Colonic mucosa (tissue), 4 donors: ENCODE measurements around the gene C16orf90. TPM values are rescaled to one million over a fixed set of nuclear protein-coding genes. Genes with fewer than 3 reads are reported as not detected.

Experiments
- DNase-seq: peaks from one replicate; pipeline ENCODE4 v3.0.0-alpha.2; 2020
- H3K27ac ChIP-seq: fragments of 200-600 bp; one replicate; pipeline ENCODE4 v1.8.0; 2021
- H3K27me3 ChIP-seq: fragments of 200-600 bp; one replicate; pipeline ENCODE4 v1.8.0; 2021
- H3K36me3 ChIP-seq: fragments of 200-600 bp; one replicate; pipeline ENCODE4 v1.8.0; 2021
- H3K4me1 ChIP-seq: fragments of 200-600 bp; one replicate; pipeline ENCODE4 v1.8.0; 2021; ENCODE audit warnings: mild to moderate bottlenecking
- H3K4me3 ChIP-seq: fragments of 200-600 bp; one replicate; pipeline ENCODE4 v1.8.0; 2021
- H3K9ac ChIP-seq, 2 donors: one replicate each; pipeline ENCODE4 v1.7.0; 2013; ENCODE audit warnings: control low read depth in 2 of 2, low read depth in 2 of 2, low read length in 2 of 2
- H3K9me3 ChIP-seq: fragments of 200-600 bp; one replicate; pipeline ENCODE4 v1.8.0; 2021
- CTCF ChIP-seq: fragments of 200-600 bp; IDR thresholded peaks from one replicate; pipeline ENCODE4 v1.8.0; 2022; ENCODE audit warnings: antibody characterized with exemption, mild to moderate bottlenecking
- intact Hi-C: fragments of 100-400 bp; cut with DNase I; formaldehyde crosslinking; loops from one replicate; pipeline ENCODE4 v1.14.1; 2022
- total RNA-seq, 2 donors: library from RNA; stranded (reverse); fragmentation: NEBNext Ultra II Directional in 1 of 2; extraction: Animal tissue kit (Norgen Biotek cat#: 25700) in 1 of 2; gene quantifications; one replicate each; pipeline ENCODE4 v1.2.1, GENCODE V29; 2021
- donor health status: healthy.
- donor health status: DM: no; HTN: no; CAD: no.
- donor health status: DM: no; HTN: no; CAD: no.

The C16orf90 gene
- total RNA-seq, 2 donors from 2014 or later = not detected

GRCh38 chr16:3487521-3488410 lies 7.5 kb downstream of the C16orf90 start:
- Histone ChIP-seq H3K9ac (no peak overlapping the region), H3K9me3 (no peaks in the 10 kb centered on the region), H3K4me3 (no peak overlapping the region), H3K4me1 (no peaks in the 10 kb centered on the region), H3K27me3 (no peaks in the 10 kb centered on the region), H3K36me3 (peaks cover 30% of the 10 kb centered on the region), H3K27ac (no peak overlapping the region)
- no peak for DNase-seq
- intact Hi-C loops = no loop called here
- TF ChIP-seq CTCF = no peak

GRCh38 chr16:3486506-3487215 lies 8.6 kb downstream of the C16orf90 start:
- no peaks in the 10 kb centered on the region for H3K4me1 ChIP-seq
- no peaks in the 10 kb centered on the region for H3K27me3 ChIP-seq
- H3K9me3 ChIP-seq = no peaks in the 10 kb centered on the region
- peaks cover 41% of the 10 kb centered on the region for H3K36me3 ChIP-seq
- intact Hi-C loops = no loop called here
- no peak overlapping the region for H3K9ac ChIP-seq
- DNase-seq = no peak
- TF ChIP-seq CTCF = no peak
- no peak overlapping the region for H3K4me3 ChIP-seq
- no peak overlapping the region for H3K27ac ChIP-seq

- no peak for DNase-seq
- TF ChIP-seq CTCF = no peak
- intact Hi-C loops = no loop called here
Measured at GRCh38 chr16:3485821-3486505, 9.3 kb downstream of the C16orf90 start.

GRCh38 chr16:3485097-3485745 lies 10.1 kb downstream of the C16orf90 start:
- Histone ChIP-seq H3K9me3 (no peaks in the 10 kb centered on the region), H3K27me3 (no peaks in the 10 kb centered on the region), H3K36me3 (peaks cover 43% of the 10 kb centered on the region), H3K9ac (no peak overlapping the region), H3K27ac (no peak overlapping the region), H3K4me3 (no peak overlapping the region), H3K4me1 (no peaks in the 10 kb centered on the region)
- intact Hi-C loops = no loop called here
- TF ChIP-seq CTCF = no peak
- DNase-seq = no peak

More at GRCh38 chr16:3485821-3486505, 9.3 kb downstream of the C16orf90 start:
- Histone ChIP-seq H3K4me1 (no peaks in the 10 kb centered on the region), H3K9ac (no peak overlapping the region), H3K9me3 (no peaks in the 10 kb centered on the region), H3K36me3 (peaks cover 43% of the 10 kb centered on the region), H3K27me3 (no peaks in the 10 kb centered on the region), H3K27ac (no peak overlapping the region), H3K4me3 (no peak overlapping the region)
